Adrenal gland (tissue), 12 donors: ENCODE results near the gene NDUFS4. TPM values are rescaled to one million over a fixed set of nuclear protein-coding genes. Genes with fewer than 3 reads are reported as not detected.

Source experiments
- DNase-seq, 7 donors: peaks; one replicate each; pipeline ENCODE4 v3.0.0-alpha.2; 2019 to 2020
- H3K27ac ChIP-seq, 5 donors: fragments of 200-600 bp; sonication (generic) in 4 of 5; 1 replicate in 3 of 5; 2 replicates in 2 of 5; pipeline versions ENCODE4 v1.5.1 to v1.8.0; 2016 to 2020; ENCODE audit warnings: mild to moderate bottlenecking in 1 of 5
- H3K27me3 ChIP-seq: fragments of 200-600 bp; 2 replicates; pipeline ENCODE4 v1.8.0; 2021
- H3K36me3 ChIP-seq, 2 donors: fragments of 200-600 bp; replicated peaks in 1 of 2; 1 replicate in 1 of 2; 2 replicates in 1 of 2; pipeline versions ENCODE4 v1.5.1 to v1.8.0; 2018 to 2022
- H3K4me1 ChIP-seq, 2 donors: fragments of 200-600 bp; replicated peaks in 1 of 2; 1 replicate in 1 of 2; 2 replicates in 1 of 2; pipeline versions ENCODE4 v1.5.1 to v1.8.0; 2018 to 2021
- H3K4me3 ChIP-seq, 4 donors: fragments of 200-600 bp; sonication (generic) in 3 of 4; one replicate each; pipeline ENCODE4 v1.5.1; 2016 to 2018
- H3K9me3 ChIP-seq, 3 donors: fragments of 200-600 bp; sonication (generic) in 1 of 3; replicated peaks in 1 of 3; 1 replicate in 2 of 3; 2 replicates in 1 of 3; pipeline versions ENCODE4 v1.5.1 to v1.8.0; 2016 to 2021
- CTCF ChIP-seq, 6 experiments: fragments of 450-650 bp in 4 of 6; fragments of 200-600 bp in 2 of 6; sonication (generic) in 1 of 6; IDR thresholded peaks; 1 replicate in 5 of 6; 2 replicates in 1 of 6; pipeline versions ENCODE4 v1.5.1 to v1.8.0; 2016 to 2021; ENCODE audit warnings: antibody characterized with exemption in 6 of 6, mild to moderate bottlenecking in 2 of 6, moderate library complexity in 1 of 6
- POLR2A ChIP-seq, 2 donors: fragments of 450-650 bp; IDR thresholded peaks; one replicate each; pipeline ENCODE4 v1.6.1; 2017; ENCODE audit warnings: antibody characterized with exemption in 2 of 2, mild to moderate bottlenecking in 2 of 2, moderate library complexity in 1 of 2
- WGBS, 4 donors: extraction: QIAGEN DNeasy Blood & Tissue Kit in 2 of 4; methylation state at CpG; one replicate each; pipeline versions ENCODE4 v1.1.5 to v1.1.7; 2013 to 2017; 5-methylcytosine and 5-hydroxymethylcytosine counted together
- intact Hi-C, 2 donors: fragments of 100-400 bp; cut with DNase I; formaldehyde crosslinking; loops; one replicate each; pipeline versions ENCODE4 v1.14.1 to v1.15.0; 2022 to 2023
- polyA plus RNA-seq, 3 donors: library from polyadenylated mRNA; stranded (reverse); fragments of 200-250 nt in 2 of 3; fragments of 350-450 nt in 1 of 3; fragmentation: Illumina TruSeq in 1 of 3; extraction: RNeasy Lipid Tissue Mini Kit (QIAGEN cat#74804) in 1 of 3; gene quantifications; one replicate each; pipeline ENCODE4 v1.2.3, GENCODE V29; 2013 to 2014
- total RNA-seq, 9 donors: library from RNA; depleted of rRNA in 4 of 9; stranded (reverse); fragments of >200 nt in 4 of 9; fragments of 120-200 nt in 1 of 9; fragmentation: NEBNext Ultra II Directional in 1 of 9; extraction: Animal tissue kit (Norgen Biotek cat#: 25700) in 1 of 9; gene quantifications; one replicate each; pipeline versions ENCODE4 v1.1.0 to v1.2.4, GENCODE V29; 2013 to 2023
- donor health status: healthy with polysubstance abuse.
- donor health status: Bipolar disorder and iron deficiency.
- donor health status: DM: yes; HTN: yes; CAD: no.
- donor health status: DM: no; HTN: no; CAD: no.
- donor health status: DM: no; HTN: no; CAD: no.
- donor health status: DM: yes; HTN: yes; CAD: no.

Gene NDUFS4
- total and polyA plus RNA-seq, 12 donors, result 39.8 to 222 (median 93.0) TPM

DNA sequence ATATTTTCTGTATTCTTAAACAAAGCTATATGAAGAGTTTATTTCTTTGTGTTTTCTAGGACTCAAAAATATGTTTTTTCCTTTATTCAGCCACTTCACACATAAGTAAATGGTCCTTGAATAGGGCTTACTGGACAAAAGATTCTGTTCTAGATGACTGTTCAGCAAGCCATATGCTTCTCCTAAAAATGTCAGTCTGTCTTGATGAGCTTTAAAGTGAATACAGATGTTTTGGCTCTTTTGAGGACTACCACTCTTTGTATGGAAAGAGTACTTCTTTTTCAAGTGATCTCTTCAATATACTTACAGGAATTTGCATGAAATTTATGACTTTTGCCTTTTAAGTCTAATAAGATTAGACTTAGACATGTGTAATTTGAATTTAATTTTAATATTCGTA lies 8.4 kb downstream of the NDUFS4 start:
- Histone ChIP-seq H3K27ac (no peak overlapping the region), H3K4me3 (no peak overlapping the region), H3K27me3 (no peaks in the 10 kb centered on the region), H3K36me3 (no peaks in the 10 kb centered on the region), H3K9me3 (no peaks in the 10 kb centered on the region), H3K4me1 (peaks cover 0 to 12% of the 10 kb centered on the region in 2 donors)
- 72 to 86% (median 78%) methylated on average over 1 of the region's 1 CpG for WGBS, 4 donors
- TF ChIP-seq POLR2A (IDR thresholded peaks at IDR 0.05) (no peak), CTCF (IDR thresholded peaks at IDR 0.05) (no peak)
- intact Hi-C loops, result no loop called here
- no peak for DNase-seq

- intact Hi-C loops, result no loop called here
- H3K4me1 ChIP-seq, result peaks cover 0 to 12% of the 10 kb centered on the region in 2 donors
- 57 to 68% (median 65%) methylated on average over 4 of the region's 4 CpGs for WGBS, 4 donors
- H3K36me3 ChIP-seq, result no peaks in the 10 kb centered on the region
- H3K27ac ChIP-seq, result no peak overlapping the region
- TF ChIP-seq POLR2A (IDR thresholded peaks at IDR 0.05) (no peak), CTCF (IDR thresholded peaks at IDR 0.05) (no peak)
- H3K27me3 ChIP-seq, result no peaks in the 10 kb centered on the region
- H3K9me3 ChIP-seq, result no peaks in the 10 kb centered on the region
- H3K4me3 ChIP-seq, result no peak overlapping the region
- no peak for DNase-seq
Measured at GRCh38 chr5:53569453-53569852, 9.0 kb downstream of the NDUFS4 start.

DNA sequence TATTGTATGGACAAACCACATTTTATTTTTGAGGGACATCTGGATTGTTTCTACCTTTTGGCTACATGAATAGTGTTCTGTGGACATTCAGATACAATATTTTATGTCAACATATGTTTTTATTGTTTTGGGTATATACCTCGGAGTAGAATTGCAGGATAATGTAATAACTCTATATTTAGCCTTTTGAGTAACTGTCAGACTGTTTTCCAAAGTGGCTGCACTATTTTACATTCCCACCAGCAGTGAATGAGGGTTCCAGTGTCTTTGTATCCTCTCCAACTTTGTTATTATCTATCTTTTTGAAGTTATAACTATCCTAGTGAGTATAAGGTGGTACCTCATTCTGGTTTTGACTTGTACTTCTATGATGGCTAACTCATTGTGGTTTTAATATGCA lies 11.0 kb downstream of the NDUFS4 start:
- peaks cover 0 to 12% of the 10 kb centered on the region in 2 donors for H3K4me1 ChIP-seq
- H3K27me3 ChIP-seq, result no peaks in the 10 kb centered on the region
- intact Hi-C loops, result no loop called here
- 75 to 88% (median 81%) methylated on average over 1 of the region's 1 CpG for WGBS, 4 donors
- no peaks in the 10 kb centered on the region for H3K36me3 ChIP-seq
- H3K27ac ChIP-seq, result no peak overlapping the region
- no peak for TF ChIP-seq CTCF (IDR thresholded peaks at IDR 0.05)
- no peak for TF ChIP-seq POLR2A (IDR thresholded peaks at IDR 0.05)
- no peak overlapping the region for H3K4me3 ChIP-seq
- DNase-seq, result no peak
- no peaks in the 10 kb centered on the region for H3K9me3 ChIP-seq

DNA sequence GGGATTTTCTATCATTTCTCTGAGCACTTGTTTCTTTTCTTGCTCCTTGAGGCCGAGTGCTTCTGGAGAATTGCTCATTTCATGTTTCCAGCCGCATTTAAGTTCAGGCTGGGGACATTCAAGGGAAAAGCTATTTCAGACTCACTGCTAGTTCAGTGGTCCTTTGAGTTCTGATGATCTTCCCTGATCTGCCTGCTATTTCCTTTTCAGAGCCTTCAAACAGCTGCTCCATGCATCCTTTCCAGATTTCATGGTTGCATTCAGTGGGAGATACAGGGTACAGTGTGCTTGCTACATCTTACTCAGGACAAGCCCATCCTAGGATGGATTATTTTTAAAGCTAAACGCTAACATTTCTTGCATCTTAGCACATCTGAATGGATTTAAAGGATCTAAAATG lies 14.7 kb downstream of the NDUFS4 start:
- Histone ChIP-seq H3K36me3 (no peaks in the 10 kb centered on the region), H3K4me3 (no peak overlapping the region), H3K4me1 (peaks cover 8 to 22% of the 10 kb centered on the region in 2 donors), H3K27me3 (no peaks in the 10 kb centered on the region), H3K27ac (no peak overlapping the region), H3K9me3 (no peaks in the 10 kb centered on the region)
- DNase-seq, result no peak
- TF ChIP-seq CTCF (IDR thresholded peaks at IDR 0.05), result no peak
- TF ChIP-seq POLR2A (IDR thresholded peaks at IDR 0.05), result no peak
- intact Hi-C loops, result no loop called here
- 78 to 94% (median 86%) methylated on average over 3 of the region's 3 CpGs for WGBS, 4 donors
